Thoracic aorta (tissue), 2 donors: Measurements from ENCODE around the gene STAT6. TPM values are rescaled to one million over a fixed set of nuclear protein-coding genes. Genes with fewer than 3 reads are reported as not detected.

Source experiments
- ATAC-seq: fragments of 150-250 bp; one replicate; pipeline ENCODE4 v1.8.0; 2017; ENCODE audit warnings: low read depth; ENCODE audit not compliant: insufficient number of reproducible peaks, low FRiP score
- DNase-seq: peaks from one replicate; pipeline ENCODE4 v3.0.0-alpha.2; 2020; ENCODE audit warnings: low spot score
- H3K27ac ChIP-seq, 2 donors: fragments of 200-600 bp; sonication (generic); 1 replicate in 1 of 2; 2 replicates in 1 of 2; pipeline ENCODE4 v1.5.1; 2016; ENCODE audit warnings: mild to moderate bottlenecking in 2 of 2, moderate library complexity in 2 of 2
- H3K27me3 ChIP-seq: fragments of 200-600 bp; sonication (generic); replicated peaks from 2 replicates; pipeline ENCODE4 v1.6.0; 2016; ENCODE audit warnings: mild to moderate bottlenecking; ENCODE audit not compliant: insufficient read depth
- H3K36me3 ChIP-seq: fragments of 200-600 bp; sonication (generic); one replicate; pipeline ENCODE4 v1.5.1; 2016
- H3K4me1 ChIP-seq, 2 donors: fragments of 200-600 bp; sonication (generic); 1 replicate in 1 of 2; 2 replicates in 1 of 2; pipeline versions ENCODE4 v1.5.1 to v1.6.0; 2016; ENCODE audit warnings: low read depth in 2 of 2, mild to moderate bottlenecking in 1 of 2; ENCODE audit not compliant: control insufficient read depth in 1 of 2
- H3K4me3 ChIP-seq: fragments of 200-600 bp; sonication (generic); 2 replicates; pipeline ENCODE4 v1.5.1; 2016; ENCODE audit warnings: mild to moderate bottlenecking
- H3K9me3 ChIP-seq: fragments of 200-600 bp; sonication (generic); 2 replicates; pipeline ENCODE4 v1.5.1; 2016
- total RNA-seq, 2 donors: library from RNA; depleted of rRNA; stranded (reverse); fragments of >200 nt; gene quantifications; one replicate each; pipeline versions ENCODE4 v1.1.0 to v1.2.3, GENCODE V29; 2016
- TF ChIP-seq, protein P1 (sequence below): fragments of 200-600 bp; sonication (generic); IDR thresholded peaks from one replicate; pipeline ENCODE4 v1.5.1; 2019; ENCODE audit warnings: antibody characterized with exemption

The STAT6 gene
- total RNA-seq, 2 donors from 2014 or later = 133 to 185 TPM

DNA sequence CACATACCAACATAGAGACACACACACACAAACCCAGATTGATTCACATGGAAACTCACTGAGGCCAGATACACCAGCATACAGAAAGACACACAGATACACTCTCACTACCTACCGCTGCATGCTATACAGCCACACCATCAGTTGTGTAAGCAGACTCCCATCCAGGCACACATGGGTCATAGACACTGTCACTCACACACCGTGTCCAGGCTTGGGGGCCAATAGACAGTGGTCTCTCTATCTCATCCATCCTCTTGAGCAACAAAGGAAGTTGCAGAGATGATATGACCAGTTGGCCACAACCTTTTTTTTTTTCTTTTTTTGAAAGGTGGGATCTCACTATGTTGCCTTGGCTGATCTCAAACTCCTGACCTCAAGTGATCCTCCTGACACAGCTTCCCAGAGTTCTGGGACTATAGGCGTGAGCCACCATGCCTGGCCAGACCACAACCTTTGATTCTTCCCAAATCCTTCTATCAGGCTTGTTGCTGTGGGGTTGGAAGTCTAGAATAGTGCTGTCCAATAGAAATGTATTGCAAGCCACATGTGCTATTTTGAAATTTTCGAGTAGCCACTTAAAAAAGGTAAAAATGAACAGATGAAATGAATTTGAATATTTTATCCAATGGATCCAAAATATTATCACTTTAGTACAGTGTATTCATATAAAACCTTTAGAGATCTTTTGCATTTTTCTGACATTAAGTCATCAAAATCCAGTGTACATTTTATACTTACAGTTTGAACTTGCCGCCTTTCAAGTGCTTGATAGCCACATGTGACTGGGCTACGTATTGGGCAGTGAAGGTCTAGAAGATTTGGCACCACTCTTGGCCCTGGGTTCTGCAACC, 28.9 kb upstream of the STAT6 start:
- Histone ChIP-seq H3K36me3 (peaks cover 67% of the 10 kb centered on the region), H3K27ac (peak overlapping the region in 1 of 2 donors; percentile 99), H3K9me3 (no peaks in the 10 kb centered on the region), H3K27me3 (no peaks in the 10 kb centered on the region), H3K4me3 (no peak overlapping the region), H3K4me1 (peaks cover 41 to 80% of the 10 kb centered on the region in 2 donors)
- TF ChIP-seq, protein P1, sequence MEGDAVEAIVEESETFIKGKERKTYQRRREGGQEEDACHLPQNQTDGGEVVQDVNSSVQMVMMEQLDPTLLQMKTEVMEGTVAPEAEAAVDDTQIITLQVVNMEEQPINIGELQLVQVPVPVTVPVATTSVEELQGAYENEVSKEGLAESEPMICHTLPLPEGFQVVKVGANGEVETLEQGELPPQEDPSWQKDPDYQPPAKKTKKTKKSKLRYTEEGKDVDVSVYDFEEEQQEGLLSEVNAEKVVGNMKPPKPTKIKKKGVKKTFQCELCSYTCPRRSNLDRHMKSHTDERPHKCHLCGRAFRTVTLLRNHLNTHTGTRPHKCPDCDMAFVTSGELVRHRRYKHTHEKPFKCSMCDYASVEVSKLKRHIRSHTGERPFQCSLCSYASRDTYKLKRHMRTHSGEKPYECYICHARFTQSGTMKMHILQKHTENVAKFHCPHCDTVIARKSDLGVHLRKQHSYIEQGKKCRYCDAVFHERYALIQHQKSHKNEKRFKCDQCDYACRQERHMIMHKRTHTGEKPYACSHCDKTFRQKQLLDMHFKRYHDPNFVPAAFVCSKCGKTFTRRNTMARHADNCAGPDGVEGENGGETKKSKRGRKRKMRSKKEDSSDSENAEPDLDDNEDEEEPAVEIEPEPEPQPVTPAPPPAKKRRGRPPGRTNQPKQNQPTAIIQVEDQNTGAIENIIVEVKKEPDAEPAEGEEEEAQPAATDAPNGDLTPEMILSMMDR = no peak
- no peak for ATAC-seq
- DNase-seq = no peak

DNA sequence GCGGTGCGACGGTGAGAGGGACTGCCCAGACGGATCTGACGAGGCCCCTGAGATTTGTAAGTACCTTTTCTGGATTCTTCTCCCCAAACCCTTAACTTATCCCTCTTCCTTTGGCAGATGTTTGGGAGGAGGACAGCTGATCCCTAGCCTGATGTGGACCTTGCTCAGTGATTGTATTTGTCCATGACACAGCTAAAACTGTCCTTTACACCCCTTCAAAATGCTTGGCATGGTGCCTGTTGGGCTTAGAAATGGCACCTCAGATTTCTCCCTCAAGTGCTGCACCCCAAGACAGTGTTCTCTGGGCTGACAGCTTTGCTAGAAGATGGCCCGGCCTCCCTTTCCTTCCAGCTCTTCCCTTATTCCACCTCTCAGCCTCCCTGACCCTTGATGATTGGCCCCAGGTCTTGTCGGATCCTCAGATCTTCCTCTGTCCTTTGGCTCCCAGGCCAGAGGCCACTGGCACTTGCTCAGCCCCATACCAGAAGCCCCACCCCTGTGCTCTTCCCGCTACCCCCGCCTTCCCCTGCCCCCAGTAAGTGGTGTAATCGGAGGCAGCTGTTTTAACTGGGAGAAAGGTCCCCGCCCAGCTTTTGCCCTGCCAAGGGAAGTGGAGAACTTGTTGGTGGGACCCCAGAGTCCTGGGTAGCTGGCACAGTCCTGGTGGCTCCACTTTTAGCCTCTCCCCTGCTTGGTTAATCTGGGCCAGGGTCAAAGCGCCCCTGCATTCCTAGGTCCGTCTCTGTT, 27.5 kb upstream of the STAT6 start:
- no peaks in the 10 kb centered on the region for H3K9me3 ChIP-seq
- ATAC-seq (no peak), DNase-seq (no peak)
- H3K4me3 ChIP-seq = no peak overlapping the region
- H3K36me3 ChIP-seq = peaks cover 55% of the 10 kb centered on the region
- H3K4me1 ChIP-seq = peaks cover 54 to 90% of the 10 kb centered on the region in 2 donors
- TF ChIP-seq, protein P1 = no peak
- no peaks in the 10 kb centered on the region for H3K27me3 ChIP-seq
- H3K27ac ChIP-seq = peak overlapping the region; percentile 40 to 99

DNA sequence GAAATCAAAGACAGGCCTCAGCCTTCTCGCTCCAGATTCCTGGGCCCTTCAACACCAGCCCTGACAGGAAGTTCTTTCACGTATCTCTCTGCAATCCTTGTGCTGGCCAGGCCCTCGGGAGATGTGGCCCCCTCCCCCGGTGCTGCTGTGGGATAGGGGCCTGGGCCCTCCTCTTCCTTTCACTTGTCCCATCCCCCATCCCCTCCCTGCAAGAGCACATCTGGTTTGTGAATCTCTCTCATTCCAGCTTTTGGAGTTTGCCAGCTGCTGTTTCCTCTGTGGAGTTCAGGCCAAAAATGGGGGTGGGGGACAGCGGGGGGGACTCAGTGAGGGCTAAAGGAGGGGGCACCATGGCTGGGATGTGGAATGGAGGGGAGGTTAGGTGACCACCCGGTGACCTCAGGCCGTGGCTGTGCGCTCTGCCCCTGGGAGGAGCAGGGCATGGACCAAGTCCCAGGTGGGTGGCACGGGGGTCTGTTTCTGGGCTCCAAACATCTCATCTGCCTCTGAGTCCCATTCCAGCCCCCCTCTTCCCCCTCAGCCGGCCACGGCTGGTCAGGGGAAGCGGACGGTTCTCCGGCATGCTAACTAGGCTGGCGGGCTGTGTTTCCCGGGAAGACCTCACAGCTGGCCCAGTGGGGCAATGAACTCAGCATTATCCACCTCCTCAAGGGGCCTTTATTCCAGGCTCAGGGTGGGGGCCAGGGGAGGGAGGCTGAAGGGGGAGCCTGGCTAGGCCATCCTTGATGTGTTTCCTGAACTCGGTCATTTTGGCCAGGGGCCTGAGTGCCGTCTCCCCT, 24.6 kb upstream of the STAT6 start:
- no peak for DNase-seq

DNA sequence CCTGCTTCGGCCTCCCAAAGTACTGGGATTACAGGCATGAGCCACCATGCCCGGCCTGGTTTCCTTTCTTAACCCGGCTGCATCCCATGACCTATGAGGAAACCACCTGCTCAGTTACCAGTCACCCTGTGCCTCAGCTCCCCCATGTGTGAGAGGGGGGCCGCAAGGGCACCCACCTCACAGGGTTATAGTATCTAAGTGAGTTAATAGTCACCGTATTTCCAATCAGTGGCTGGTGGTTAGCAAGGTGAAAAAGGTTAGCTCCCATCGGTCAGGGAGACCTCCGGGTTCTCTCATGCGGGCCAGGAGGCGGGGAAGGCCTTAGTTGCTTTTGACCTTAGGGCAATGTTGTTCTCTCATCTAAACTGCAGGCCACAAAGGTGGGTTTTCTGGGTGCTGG, 23.8 kb upstream of the STAT6 start:
- peaks cover 18% of the 10 kb centered on the region for H3K36me3 ChIP-seq
- peaks cover 75 to 98% of the 10 kb centered on the region in 2 donors for H3K4me1 ChIP-seq
- peak overlapping the region; percentile 2 for H3K4me3 ChIP-seq
- TF ChIP-seq, protein P1 = no peak
- no peaks in the 10 kb centered on the region for H3K9me3 ChIP-seq
- no peaks in the 10 kb centered on the region for H3K27me3 ChIP-seq
- H3K27ac ChIP-seq = peak overlapping the region; percentile 80 to 99
- DNase-seq (no peak), ATAC-seq (no peak)

More for the DNA sequence above, 24.6 kb upstream of the STAT6 start:
- Histone ChIP-seq H3K27ac (peak overlapping the region; percentile 80 to 99), H3K4me3 (peak overlapping the region; percentile 47), H3K4me1 (peaks cover 80 to 98% of the 10 kb centered on the region in 2 donors), H3K27me3 (no peaks in the 10 kb centered on the region), H3K36me3 (peaks cover 26% of the 10 kb centered on the region), H3K9me3 (no peaks in the 10 kb centered on the region)
- ATAC-seq = no peak
- TF ChIP-seq, protein P1 = no peak
